Mononuclear cell (primary cell): ENCODE data around the gene ZNF521. TPM values are rescaled to one million over a fixed set of nuclear protein-coding genes. Genes with fewer than 3 reads are reported as not detected.
A peak's percentile ranks its signal among the peaks of the same experiment; 100 is the strongest.

Experiments
- H3K27me3 ChIP-seq: 2 replicates; pipeline ENCODE4 v1.6.0; 2011; ENCODE audit warnings: low read length, control low read depth; ENCODE audit not compliant: insufficient read depth
- H3K4me1 ChIP-seq: 2 replicates; pipeline ENCODE4 v1.5.1; 2011; ENCODE audit warnings: mild to moderate bottlenecking, low read length, control low read depth; ENCODE audit not compliant: insufficient read depth
- H3K4me3 ChIP-seq: 2 replicates; pipeline ENCODE4 v1.5.1; 2011; ENCODE audit warnings: mild to moderate bottlenecking, low read length, moderate library complexity
- H3K9me3 ChIP-seq: 2 replicates; pipeline ENCODE4 v1.5.1; 2011; ENCODE audit warnings: low read depth, mild to moderate bottlenecking, control low read depth, low read length
- total RNA-seq: library from RNA; depleted of rRNA; stranded (reverse); fragments of >200 nt; gene quantifications from one replicate; pipeline ENCODE4 v1.2.3, GENCODE V29; 2012

ZNF521 gene
- total RNA-seq, 1 donor: 1.0 TPM

DNA sequence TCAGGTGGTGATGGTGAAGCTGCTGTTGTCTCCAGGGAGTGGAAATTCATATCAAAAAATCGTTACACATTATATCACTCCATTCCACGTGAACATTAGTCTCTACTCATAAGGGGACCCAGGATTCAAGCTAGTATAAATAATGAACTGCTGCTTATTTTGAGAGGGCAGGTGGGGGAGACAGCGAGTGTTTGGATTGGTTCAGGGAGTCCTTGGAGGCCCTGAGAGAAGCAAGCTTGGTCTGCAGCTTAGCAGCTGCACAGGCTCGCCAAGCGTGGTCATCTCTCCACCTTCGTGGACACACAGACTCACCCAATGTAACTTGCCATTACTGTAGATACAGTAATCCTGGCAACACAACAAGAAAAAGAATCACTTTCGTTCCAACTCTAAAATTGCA, 177.6 kb downstream of the ZNF521 start:
- Histone ChIP-seq H3K4me3 (no peak overlapping the region), H3K27me3 (no peaks in the 10 kb centered on the region), H3K4me1 (no peaks in the 10 kb centered on the region), H3K9me3 (no peaks in the 10 kb centered on the region)

GRCh38 chr18:25171334-25171733, 180.6 kb downstream of the ZNF521 start:
- no peaks in the 10 kb centered on the region for H3K4me1 ChIP-seq
- no peak overlapping the region for H3K4me3 ChIP-seq
- H3K9me3 ChIP-seq: no peaks in the 10 kb centered on the region
- H3K27me3 ChIP-seq: no peaks in the 10 kb centered on the region

GRCh38 chr18:25170402-25170801, 181.6 kb downstream of the ZNF521 start:
- Histone ChIP-seq H3K4me3 (no peak overlapping the region), H3K27me3 (no peaks in the 10 kb centered on the region)

DNA sequence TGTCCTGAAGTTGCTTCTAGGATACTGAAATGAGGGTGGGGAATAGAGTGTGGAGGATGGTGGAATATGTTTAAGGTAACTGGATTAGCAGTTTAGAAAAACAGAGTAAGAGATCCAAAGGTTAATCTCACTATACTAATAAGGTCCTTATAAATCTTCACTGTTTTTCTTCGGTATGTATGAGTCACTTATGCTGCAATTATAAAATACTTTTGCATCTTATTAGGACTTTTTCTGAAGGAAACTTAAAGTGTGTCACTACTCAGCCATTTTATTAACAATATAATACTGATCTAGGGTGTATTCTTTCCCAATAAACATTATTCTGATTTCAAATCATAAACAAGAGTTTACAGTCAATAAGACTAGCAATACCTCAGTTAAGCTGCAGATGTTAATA, 182.3 kb downstream of the ZNF521 start:
- Histone ChIP-seq H3K4me3 (no peak overlapping the region), H3K27me3 (no peaks in the 10 kb centered on the region), H3K9me3 (no peaks in the 10 kb centered on the region), H3K4me1 (peaks cover 4% of the 10 kb centered on the region)

More at GRCh38 chr18:25170402-25170801, 181.6 kb downstream of the ZNF521 start:
- H3K9me3 ChIP-seq: no peaks in the 10 kb centered on the region
- H3K4me1 ChIP-seq: no peaks in the 10 kb centered on the region

GRCh38 chr18:25167612-25168410, 184.2 kb downstream of the ZNF521 start:
- Histone ChIP-seq H3K4me3 (no peak overlapping the region), H3K9me3 (no peaks in the 10 kb centered on the region), H3K4me1 (peaks cover 13% of the 10 kb centered on the region), H3K27me3 (no peaks in the 10 kb centered on the region)

- H3K27me3 ChIP-seq: no peaks in the 10 kb centered on the region
- H3K9me3 ChIP-seq: no peaks in the 10 kb centered on the region
- no peak overlapping the region for H3K4me3 ChIP-seq
- H3K4me1 ChIP-seq: peaks cover 13% of the 10 kb centered on the region
Observed at GRCh38 chr18:25166113-25166512, 185.9 kb downstream of the ZNF521 start.

DNA sequence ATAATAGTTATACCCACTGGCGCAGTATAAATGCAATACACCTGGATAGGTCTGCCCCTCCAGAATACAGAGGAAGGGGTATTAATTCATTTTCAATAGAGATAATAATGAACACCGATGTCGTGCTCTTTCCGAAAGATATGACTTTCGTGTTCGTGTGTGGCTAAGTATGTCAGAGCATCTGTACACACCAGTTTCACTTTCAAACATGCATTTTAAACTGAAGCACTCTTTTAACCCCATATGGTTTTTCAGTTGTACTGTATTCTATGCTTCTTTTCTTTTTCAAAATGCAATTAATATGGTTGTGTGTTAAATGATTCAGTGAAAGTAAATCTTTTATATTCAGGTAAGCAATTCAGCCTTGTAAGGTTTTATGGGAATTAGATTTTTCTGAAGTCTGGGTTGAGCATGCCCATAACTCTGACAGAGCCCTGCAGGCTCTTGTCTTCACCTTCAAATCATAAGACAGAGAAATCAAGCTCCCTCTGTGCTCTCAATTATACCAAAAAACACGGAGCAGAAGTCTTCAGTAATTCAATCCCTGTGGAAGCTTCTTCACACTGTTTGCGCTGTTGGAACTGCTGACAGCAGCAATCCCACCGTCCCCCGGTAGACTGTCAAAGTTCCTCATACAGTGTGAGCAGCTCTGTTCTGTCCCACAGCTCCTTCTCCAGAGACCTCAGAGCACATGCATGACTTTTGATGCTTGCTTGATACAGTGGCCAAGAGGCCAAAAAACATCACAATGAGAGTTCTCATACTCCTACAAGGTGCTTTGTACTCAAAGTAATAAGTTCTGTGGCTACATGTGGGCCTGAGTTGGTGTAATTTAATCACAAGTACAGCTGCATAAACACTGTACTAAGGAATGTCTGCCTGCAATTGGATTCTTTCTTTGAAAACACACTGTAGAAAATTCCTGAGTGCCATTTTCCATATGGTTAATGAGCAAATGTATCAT, 186.8 kb downstream of the ZNF521 start:
- no peaks in the 10 kb centered on the region for H3K9me3 ChIP-seq
- H3K4me1 ChIP-seq: peaks cover 13% of the 10 kb centered on the region
- peak overlapping the region; percentile 19 for H3K4me3 ChIP-seq
- no peaks in the 10 kb centered on the region for H3K27me3 ChIP-seq

GRCh38 chr18:25164211-25164847, 187.6 kb downstream of the ZNF521 start:
- Histone ChIP-seq H3K27me3 (no peaks in the 10 kb centered on the region), H3K4me1 (peaks cover 13% of the 10 kb centered on the region), H3K4me3 (peak overlapping the region; percentile 19), H3K9me3 (no peaks in the 10 kb centered on the region)

DNA sequence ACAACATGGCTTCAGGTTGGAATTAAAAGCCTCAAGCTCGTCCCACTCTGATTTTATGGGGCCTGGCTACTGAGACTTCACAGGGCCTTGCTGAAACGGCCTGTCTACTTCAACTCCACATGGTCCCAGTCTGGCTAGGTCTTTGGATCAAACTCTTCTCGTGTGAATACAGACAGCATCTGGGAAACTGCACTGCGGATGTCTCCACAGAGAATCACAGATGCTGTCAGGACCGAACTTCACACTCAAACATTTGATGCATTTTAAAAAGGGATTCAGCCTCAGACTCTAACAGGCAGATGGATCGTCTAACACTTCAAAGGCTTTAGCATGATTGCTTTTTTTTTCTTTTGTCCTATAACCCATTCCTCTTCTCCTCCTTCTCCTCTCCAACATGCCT, 198.5 kb downstream of the ZNF521 start:
- Histone ChIP-seq H3K4me1 (no peaks in the 10 kb centered on the region), H3K9me3 (no peaks in the 10 kb centered on the region), H3K27me3 (no peaks in the 10 kb centered on the region), H3K4me3 (no peak overlapping the region)

DNA sequence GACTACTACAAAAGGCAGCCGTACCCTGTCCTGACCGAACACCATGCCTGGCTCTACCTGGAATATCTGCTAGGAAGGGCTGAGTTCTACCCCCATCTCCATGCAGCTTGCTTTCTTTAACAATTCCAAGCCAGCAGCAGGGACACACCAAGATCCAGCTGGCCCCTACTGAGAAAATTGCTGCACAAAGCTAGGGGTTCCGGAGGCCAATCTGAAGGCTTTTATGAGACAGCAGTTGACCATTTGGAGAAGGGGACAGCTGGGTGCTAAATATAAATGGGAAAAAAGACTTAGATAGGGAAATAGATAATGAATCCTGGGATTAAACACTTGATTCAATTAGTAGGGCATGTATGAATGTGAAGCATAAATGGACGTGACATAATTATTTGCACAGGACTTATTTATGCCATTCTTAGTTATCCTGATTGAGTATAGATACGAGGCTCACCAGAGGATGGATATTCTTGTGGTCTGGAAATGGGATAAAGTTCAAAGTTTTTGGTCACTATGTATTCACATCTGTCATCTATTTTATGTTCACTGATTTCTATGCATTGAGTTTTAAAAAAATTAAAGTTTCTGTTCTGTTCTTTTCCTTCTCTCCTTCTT, 204.0 kb downstream of the ZNF521 start:
- H3K9me3 ChIP-seq: no peaks in the 10 kb centered on the region
- H3K4me3 ChIP-seq: no peak overlapping the region
- no peaks in the 10 kb centered on the region for H3K4me1 ChIP-seq
- no peaks in the 10 kb centered on the region for H3K27me3 ChIP-seq

- H3K9me3 ChIP-seq: no peaks in the 10 kb centered on the region
- no peaks in the 10 kb centered on the region for H3K4me1 ChIP-seq
- no peak overlapping the region for H3K4me3 ChIP-seq
- H3K27me3 ChIP-seq: no peaks in the 10 kb centered on the region
Observed at GRCh38 chr18:25146512-25146910, 205.5 kb downstream of the ZNF521 start.

DNA sequence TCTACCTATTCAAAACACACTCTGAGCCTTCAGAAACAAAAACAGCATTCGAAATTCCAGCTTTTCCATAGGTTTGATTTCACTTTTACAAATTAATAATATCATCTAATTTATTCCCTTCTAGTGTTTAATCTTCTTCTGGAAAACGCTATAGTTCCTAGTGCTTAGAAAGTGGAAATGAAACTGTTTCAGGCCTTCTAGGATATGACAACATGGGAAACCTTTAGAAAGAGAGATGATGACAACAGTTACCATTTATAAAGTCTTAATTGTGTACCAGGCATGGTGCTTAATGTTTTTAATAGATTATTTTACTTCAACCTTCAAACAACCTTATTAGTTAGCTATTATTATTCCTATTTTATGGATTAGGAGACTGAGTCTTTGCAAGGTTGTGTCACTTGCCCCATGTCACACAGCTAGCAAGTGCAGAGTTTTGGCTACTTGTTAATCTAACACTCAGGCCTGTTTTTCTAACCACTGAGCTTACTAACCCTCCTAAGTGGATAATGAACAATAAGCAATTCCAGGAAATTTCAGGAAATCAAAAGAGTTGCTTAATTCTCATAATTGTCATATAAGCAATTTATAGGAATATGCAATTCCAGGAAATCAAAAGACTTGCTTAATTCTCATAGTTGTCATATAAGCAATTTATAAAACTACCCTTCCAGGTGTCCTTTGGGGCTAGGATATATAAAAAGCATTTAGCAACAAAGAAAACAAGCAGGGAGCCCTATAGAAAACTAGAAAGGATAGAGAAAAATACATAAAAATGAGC, 206.0 kb downstream of the ZNF521 start:
- Histone ChIP-seq H3K4me3 (no peak overlapping the region), H3K4me1 (no peaks in the 10 kb centered on the region)

DNA sequence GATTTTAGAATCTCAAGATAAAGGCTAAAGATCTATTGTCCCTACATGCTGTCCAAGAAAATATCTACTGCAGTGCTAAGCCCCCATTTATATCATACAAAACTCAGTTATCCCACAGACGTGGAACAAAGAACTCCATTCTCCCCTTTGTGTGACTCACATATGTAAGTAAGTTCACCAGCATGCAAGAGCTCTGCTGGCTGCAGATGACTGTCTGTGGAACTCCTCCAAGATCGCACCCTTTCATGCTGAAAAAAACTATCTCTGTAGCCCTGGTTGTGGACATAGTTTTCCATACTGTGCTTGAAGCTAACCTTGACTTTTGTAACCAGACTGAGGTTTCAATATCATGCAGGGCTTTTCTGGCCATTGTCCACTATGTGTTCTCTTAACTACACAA, 207.1 kb downstream of the ZNF521 start:
- Histone ChIP-seq H3K4me1 (no peaks in the 10 kb centered on the region), H3K4me3 (no peak overlapping the region), H3K27me3 (no peaks in the 10 kb centered on the region), H3K9me3 (no peaks in the 10 kb centered on the region)

More for the DNA sequence above, 206.0 kb downstream of the ZNF521 start:
- no peaks in the 10 kb centered on the region for H3K9me3 ChIP-seq
- H3K27me3 ChIP-seq: no peaks in the 10 kb centered on the region

DNA sequence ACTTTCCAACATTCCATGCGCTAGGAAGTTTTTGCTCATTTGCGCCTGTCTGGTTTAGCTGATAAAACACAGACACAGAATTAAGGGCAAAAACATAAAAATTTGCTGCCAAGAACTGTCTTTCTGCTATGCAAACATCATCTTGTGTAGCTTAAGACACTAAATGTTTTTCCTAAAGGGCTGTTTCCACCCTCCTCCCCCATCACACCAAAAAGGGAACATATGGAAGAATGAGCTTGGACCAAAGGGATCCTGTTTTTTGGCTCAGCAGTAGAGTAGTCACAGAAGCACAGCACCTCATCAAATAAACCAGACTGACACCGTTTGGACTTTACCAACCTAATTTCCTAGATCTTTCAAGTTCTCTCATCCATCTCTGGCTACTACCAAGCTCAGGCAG, 210.1 kb downstream of the ZNF521 start:
- Histone ChIP-seq H3K4me1 (no peaks in the 10 kb centered on the region), H3K27me3 (no peaks in the 10 kb centered on the region), H3K4me3 (no peak overlapping the region), H3K9me3 (no peaks in the 10 kb centered on the region)
